Stimulated activated CD8-positive, alpha-beta memory T cell treated with anti-CD3 and anti-CD28 coated beads, Interleukin-12 subunit alpha, Interleukin-12 subunit beta, amount 100 ng/mL, for 1 hour (primary cell): Measurements from ENCODE around the gene LRRC1.
A peak's percentile ranks its signal among the peaks of the same experiment; 100 is the strongest.
"Not testable (repeated sequence)": the region's sequence is repeated elsewhere in the genome, so short reads cannot be mapped to it uniquely, and the experiment has no call there.

ENCODE experiments used
- DNase-seq: peaks from one replicate; pipeline ENCODE4 v3.0.0-alpha.2; 2020; ENCODE audit warnings: low read depth

Gene LRRC1

DNA sequence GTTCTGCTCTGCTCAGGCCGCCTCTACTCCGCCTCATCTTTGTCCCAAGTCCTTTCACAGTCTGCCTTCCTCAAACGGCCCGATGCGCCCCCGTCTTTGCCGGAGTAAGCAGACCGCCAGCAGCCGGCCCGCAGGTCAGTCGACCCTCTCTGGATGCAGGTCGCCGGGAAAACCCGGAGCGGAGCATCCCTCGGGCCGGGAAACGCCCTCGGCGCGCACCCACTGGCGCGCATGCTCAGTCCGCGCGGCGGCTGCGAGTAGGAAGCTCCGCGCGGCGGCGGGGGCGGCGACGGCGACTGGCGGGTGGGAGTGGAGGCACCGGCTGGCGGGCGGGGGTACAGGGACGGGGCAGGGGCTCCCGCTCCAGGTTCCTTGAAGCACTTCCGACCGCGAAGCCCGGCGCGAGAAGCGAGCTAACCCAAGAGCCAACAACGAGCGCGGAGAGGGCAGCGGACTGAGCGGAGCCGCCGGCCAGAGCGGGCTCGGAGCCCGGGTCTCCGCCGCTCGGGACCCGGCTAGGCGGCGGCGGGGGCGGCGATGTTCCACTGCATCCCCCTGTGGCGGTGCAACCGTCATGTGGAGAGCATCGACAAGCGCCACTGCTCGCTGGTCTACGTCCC lies at the start of gene LRRC1:
Gene LRRC1, plus strand, starts transcription at position 286 of the 620 bp plus-strand sequence. Its CDS starts 252 bp downstream, at position 538.
- DNase-seq = peak; percentile 74

DNA sequence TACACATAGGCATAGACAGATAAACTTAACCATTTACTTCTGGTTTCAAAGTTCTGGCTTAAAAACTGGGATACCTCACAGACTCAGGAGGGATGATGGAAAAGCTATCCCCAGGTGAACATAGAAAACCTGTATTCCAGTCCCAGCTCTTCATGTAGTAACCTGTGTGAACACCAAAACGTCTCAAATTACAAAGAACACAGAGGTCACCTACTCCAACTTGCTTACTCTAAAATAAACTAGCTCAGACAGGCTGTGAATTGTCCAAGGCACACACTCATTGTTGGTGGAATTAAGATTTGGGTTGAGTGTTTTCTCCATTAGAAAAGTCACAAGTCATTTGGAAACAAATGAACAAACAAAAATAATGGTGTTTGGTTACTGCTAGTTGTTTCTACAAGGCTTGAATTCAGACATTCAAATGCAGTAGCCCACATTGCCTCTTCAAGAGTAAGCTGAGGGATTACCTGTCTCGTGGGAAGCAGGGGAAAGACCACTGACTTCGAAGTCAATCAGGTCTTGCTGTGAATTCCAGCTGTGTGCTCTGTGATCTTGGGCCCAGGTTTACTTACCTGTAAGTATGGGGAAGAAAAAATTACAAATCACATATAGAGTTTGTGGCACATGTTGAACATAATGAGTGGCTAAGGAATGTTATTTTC lies 48.2 kb upstream of the LRRC1 start:
- DNase-seq = no peak

DNA sequence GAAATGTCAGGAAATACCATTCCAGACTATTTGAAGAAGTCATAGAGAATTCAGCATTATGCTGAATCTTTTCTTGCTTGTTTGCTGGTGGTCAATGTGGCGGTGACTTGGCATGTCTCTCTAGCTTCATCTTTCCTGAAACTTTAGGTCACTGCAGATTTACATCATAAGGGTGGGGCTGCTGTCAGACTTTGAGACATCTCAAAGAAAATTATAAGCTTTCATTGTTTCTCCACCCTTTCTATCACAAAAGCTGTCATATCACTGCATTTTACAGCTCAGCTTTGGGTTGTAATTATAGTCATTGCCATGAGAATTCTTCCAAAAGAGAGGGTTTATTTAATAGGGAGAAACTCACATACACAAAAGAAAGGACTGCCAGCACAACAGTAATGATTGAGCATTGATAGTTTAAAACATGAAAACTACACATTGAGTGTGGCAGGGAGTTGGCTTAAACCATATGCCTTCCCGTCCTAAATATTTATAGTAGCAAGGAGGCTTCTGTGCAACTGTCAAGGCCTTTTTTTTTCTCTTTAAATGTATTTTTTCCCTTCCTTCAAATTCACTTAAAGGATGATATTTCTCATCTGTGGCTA lies 44.7 kb upstream of the LRRC1 start:
- DNase-seq = no peak

DNA sequence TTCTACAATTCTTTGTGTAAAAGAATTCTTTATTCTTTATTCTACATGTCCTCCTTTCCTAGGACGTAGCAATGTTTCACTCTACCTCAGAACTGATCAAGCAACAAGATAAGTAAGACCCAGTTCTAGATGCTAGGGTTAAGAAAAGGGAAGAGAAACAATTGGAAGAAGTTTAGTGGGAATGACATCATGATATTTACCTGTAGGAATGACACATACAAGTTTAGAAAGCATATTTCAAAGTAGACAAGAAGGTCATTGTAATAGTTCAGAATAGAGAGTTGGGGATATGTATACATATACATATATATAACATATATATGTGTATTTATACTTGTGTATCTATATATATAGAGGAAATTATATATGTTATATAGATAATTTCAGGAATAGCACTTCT lies 43.4 kb upstream of the LRRC1 start:
- DNase-seq = no peak

DNA sequence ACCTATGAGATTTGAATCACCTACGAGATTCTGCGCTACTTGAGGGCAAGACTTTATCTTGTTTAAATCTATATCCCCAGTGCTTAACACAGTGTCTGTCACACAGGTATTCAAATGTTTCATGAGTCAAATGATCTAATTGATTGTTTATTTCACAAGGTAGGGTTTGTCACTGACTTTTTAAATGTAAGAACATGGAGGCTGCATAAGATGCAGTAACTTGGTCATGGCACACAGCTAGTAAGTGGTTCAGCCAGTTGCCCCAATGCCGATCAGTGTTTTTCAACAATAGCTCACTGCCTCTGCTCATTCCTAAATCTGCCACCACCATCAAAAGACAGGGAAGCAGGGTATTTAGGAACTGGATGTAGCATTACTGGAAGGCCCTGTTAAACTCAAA lies 42.4 kb upstream of the LRRC1 start:
- DNase-seq = no peak

DNA sequence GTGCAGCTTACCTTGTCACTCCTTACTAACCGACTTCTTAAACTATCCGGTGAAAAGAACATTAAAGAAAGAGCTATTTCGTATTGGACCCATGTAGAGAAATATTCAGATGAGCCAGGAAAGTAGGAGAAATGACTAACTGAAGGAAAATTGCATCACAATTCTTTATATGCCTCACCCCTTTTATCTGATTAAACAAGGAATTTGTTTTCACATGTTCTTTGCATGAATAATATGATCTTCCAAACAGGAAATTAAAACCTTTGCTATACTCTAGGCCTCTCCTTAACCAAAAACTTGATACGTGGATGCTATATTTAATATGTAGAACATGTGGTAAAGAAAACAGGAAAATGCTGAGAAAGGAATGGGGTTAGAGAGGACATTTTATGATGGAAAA lies 41.9 kb upstream of the LRRC1 start:
- DNase-seq = no peak

DNA sequence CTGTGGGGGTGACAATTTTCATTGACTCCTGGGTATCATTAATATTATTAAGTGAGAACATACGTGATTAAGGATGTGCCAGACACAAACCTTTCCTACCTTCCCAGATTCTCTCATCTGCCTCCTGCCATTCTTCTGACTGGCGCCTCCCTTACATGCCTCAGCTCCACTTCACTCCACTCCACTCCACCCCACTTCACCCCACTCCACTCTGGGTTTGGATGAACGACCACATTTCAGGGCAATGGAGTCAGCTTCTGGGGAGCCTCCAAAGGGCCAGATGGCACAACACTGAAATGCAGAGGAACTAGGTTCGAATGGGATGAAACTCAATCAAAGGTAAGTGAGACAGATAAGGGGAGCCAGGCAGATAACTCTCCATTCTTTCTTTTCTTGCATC lies 40.5 kb upstream of the LRRC1 start:
- DNase-seq = no peak

DNA sequence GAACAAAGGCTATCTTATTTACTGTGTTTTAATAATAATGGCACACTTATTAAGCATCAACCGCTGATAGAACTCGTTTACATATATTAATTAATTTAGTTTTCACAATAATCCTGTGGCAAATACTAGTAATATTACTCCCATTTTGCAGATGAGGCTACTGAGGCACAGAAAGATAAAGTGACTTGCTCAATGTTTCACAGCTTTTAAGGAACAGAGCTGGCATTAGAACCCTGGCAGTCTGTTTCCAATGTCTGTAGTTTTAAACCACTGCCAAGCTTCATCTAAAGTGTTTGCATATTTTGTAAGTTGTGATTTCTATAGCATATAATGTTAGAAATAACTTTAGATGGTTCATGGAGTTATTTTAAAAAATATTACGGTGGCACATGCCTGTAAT lies 38.4 kb upstream of the LRRC1 start:
- no peak for DNase-seq

DNA sequence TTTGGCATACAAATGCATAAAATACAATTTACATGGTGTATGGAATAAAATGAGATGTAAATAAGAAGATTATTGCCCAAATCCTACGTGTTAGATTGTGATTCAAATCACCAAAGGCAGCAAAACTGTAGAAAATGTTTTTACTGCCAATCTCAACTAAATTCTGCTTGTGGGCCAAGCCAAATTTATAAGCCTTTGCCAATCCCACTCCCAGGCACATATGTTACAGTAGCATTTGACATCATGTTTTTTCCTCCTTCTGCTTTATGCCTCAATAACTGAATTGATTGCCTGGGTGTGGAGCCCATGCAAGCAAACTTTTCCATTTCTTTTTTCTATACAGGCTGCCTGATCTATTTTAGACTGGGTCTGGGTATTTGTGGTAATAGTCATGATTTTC lies 36.3 kb upstream of the LRRC1 start:
- no peak for DNase-seq

DNA sequence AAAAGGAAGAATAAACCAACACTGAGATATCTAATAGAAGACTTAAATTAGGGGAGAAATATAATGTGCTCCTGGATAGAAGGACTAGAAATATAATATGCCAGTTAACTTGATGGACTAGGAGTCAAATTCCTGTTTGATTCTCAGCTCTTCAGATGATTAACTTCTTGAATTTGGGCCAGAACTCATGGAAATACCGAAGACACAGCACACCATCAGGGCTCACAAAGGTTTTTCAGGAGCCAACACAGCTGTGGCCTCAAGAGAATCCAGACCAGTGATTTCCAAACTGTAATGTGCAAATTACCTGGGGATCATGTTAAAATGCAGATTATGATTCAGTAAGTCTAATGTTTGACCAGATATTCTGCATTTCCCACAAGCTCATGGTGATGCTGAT lies 33.8 kb upstream of the LRRC1 start:
- no peak for DNase-seq

DNA sequence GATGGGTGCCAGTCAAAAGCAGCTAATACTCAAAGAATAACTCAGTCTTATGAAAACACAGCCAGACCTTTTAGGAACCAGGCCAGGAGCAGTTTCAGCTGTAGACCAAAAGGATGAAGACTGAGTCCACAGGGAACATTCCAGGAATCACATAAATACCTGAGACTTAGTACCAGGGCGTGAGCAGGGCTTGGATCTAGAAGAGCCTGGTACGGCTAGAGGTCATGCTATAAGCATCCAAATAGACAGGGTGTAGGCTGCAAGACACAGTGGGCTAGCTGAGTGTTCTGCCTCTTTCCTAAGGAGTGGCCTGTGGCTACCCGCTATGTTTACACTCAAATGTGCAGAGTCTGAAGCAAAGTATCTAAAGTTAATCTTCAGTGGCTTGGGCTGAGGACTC lies 29.5 kb upstream of the LRRC1 start:
- no peak for DNase-seq

DNA sequence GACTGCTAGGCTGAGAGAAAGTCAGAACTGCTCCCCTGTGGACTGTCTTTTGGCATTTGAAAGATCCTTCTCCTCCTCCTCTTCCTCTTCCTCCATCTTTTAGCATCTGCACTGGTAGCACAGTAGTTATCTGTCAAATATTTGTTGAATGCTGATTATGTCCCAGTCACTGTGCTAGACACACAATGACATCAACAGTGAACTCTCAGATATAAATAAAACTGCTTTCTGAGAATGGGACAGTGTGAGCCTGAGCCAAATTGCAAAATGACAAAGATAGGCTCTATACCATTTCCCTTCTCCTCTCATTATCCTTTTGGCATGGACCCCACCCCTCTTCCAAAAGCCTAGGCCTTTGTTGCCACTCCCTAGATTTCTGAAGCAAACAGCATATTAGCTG lies 27.9 kb upstream of the LRRC1 start:
- no peak for DNase-seq

DNA sequence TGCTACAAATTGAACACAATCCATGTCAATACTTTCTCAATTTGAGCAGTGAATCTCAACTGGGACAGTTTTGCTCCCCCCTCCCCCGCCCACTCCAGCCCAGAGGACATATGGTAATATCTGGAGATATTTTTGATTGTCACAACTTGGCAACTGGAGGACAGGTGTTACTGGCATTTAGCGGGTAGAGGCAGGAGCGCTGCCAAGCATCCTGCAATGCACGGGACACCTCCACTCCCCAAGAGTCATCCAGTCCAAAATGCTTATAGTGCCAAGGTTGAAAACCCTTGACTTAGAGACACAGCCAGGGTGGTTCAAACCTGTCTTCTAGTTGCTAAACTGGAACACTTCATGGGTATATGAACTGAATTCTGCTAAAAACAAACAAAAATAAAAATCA lies 26.9 kb upstream of the LRRC1 start:
- no peak for DNase-seq

DNA sequence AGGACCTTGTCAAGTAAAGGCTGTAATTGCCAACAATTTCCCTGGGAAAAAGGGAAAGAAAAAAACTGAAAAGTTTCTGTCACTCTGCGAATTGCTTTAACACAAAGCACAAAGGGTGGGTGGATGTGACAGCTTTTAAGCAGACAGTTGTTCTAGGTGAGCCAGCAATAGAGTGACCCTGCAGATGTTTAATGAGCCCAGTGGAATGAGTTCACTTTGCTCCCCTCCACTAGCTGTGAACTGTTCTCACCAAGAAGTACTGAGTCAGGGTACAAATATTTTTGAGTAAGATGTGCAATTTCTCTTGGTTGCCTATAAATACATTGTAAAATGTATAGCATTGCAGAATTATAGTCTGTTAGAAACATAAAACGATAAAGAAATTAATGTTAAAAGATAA lies 26.2 kb upstream of the LRRC1 start:
- DNase-seq = no peak

DNA sequence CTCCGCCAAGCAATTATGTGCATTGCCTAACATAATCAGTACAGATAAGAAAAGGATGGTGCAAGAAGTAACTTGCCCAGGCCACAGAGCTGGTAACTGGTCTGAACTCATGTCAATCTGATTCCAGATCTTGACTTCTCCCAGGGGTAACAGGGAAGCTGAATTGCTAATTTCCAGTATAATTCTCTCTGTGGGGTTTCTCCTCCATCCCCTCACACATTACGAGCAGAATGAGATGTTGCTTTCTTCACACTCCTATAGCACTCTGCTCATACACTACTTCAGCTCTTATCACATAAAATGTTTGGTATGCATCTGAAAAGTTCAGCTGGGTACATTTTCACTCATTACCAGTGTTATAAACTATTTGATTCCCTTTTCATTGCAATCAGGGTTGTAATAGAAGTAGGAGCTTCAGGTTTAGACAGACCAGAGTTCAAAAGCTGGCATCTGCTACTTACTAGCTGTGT lies 24.0 kb upstream of the LRRC1 start:
- no peak for DNase-seq

DNA sequence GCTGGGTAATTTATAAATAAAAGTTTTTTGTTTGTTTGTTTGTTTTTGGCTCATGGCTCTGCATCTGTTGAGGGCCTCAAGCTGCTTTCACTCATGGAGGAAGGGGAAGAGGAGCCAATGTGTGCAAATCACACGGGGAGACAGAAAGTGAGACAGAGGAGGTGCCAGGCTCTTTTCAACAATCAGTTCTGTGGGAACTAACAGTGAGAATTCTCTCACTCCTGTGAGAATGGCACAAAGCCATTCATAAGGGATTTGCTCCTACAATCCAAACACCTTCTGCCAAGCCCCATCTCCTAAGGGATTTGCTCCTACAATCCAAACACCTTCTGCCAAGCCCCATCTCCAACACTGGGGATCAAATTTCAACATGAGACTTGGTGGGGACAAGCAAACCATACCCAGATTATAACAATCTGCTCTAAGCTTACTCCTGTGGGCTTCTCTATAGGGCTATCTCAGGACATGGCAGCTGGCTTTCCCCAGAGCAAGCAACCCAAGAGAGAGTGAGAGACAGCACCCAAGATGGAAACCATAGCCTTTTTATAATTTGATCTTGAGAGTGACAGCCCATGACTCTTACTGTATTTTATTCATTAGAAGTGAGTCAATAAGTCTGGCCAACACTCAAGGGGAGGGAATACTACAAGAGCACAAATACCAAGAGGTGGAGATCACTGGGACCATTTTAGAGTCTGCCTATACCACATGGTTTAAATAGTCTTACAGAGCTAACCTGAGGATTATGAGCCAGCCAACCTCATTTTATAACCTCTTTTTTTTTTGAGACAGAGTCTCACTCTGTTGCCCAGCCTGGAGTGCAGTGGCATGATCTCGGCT lies 22.8 kb upstream of the LRRC1 start:
- DNase-seq = no peak

DNA sequence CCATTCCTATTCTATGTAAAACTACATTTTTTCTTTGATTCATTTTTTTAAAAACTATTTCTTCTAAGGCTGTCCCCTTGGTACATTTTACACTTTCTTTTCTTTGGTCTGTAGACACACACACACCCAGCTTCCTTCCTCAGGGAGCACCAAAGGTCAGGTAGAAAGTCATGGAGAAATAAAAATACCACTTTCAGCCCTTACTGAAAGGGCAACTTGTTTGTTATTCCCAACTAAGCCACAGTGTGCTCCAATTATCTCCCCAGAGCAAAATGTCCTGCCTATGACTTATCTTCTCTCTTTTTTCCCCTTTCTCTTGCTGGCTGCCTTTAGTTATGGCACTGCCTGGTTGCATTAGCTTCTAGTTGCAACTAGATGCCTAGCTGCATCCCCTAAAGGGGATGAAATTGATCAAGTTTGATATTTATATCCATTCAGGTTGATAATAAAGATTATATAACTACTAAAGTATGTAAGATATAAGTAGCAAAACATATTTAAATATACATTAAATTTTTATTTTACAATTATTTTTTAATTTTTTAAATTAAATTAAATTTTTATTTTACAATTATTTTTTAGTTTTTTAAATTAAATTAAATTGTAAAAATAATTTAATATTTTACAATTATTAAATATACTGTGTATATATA lies 21.6 kb upstream of the LRRC1 start:
- no peak for DNase-seq

DNA sequence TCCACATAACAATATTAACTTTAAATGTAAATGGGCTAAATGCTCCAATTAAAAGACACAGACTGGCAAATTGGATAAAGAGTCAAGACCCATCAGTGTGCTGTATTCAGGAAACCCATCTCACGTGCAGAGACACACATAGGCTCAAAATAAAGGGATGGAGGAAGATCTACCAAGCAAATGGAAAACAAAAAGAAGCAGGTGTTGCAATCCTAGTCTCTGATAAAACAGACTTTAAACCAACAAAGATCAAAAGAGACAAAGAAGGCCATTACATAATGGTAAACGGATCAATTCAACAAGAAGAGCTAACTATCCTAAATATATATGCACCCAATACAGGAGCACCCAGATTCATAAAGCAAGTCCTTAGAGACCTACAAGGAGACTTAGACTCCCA lies 18.7 kb upstream of the LRRC1 start:
- not testable (repeated sequence) for DNase-seq

DNA sequence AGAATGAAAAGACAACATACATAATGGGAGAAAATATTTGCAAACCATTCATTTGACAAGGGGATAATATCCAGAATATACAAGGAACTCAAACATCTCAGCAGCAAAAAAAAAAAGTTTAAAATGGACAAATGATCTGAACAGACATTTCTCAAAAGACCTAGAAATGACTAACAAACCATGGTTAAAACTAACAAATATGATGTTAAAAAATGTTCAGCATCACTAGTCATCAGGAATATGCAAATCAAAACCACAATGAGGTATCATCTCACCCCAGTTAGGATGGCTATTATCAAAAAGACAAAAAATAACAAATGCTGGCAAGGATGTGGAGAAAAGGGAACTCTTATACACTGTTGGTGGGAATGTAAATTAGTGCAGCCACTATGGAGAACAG lies 9.8 kb upstream of the LRRC1 start:
- not testable (repeated sequence) for DNase-seq

DNA sequence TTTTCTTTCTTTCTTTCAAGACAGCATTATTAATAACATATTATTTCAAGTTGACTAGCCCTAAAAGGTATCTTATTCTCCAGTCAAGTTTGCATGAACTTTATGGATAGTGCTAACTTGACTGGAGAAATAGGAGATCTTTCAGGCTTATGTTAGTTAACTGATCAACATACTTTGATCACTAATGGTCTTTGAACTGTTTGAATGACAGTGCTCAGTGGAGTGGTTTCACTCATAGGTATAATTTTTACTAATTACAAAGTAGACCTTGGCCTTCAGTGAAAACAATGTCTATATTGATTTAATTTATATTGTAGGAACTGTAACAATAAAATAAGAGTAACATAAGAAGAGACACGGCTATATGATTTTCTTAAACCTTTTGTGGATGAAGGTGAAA lies 8.0 kb upstream of the LRRC1 start:
- DNase-seq = no peak

DNA sequence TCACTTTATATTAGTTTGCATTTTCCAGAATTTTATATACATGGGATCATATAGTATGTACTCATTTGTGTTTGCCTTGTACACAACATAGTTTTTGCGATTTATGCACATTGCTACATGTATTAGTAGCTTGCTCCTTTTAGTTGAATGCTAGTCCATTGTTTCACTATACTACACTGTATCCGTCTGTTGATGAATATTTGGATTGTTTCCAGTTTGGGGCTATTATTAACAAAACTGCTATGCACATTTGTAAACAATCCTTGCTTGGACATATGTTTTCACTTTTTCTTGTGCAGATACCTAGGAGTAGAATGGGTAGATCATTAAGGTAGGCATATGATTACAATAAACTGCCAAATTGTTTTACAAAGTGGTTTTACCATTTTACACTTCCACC lies 3.9 kb upstream of the LRRC1 start:
- DNase-seq = no peak

DNA sequence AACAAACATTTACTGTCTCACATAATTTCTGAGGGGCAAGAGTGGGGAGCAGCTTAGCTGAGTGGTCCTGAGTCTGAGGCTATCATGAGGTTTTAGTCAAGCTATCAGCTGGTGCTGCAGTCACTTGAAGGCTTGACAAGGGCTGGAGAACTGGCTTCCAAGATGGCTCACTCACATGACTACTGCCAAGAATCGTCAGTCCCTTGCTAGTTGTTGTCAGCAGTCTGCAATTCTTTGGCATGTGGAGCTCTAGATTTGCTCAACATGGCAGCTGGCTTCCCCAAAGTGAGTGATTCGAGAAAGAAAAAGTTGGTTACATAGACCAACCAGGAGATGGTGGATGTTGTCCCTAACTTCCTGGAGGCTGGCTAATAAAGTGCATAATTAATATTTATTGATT lies 2.8 kb upstream of the LRRC1 start:
- DNase-seq = no peak
